Psoas muscle (tissue), 8 donors: Measurements from ENCODE around the gene CHIC2. TPM values are rescaled to one million over a fixed set of nuclear protein-coding genes. Genes with fewer than 3 reads are reported as not detected.
A peak's percentile ranks its signal among the peaks of the same experiment; 100 is the strongest.

Experiments used
- ATAC-seq, 4 donors: fragments of 200-7000 bp; cut with Tn5 transposase; one replicate each; pipeline ENCODE4 v1.9.1; 2020; ENCODE audit warnings: moderate library complexity in 3 of 4, mild to moderate bottlenecking in 2 of 4
- DNase-seq, 2 donors: peaks; one replicate each; pipeline ENCODE4 v3.0.0-alpha.2; 2020
- H3K27ac ChIP-seq: fragments of 200-600 bp; one replicate; pipeline ENCODE4 v1.8.0; 2022
- H3K27me3 ChIP-seq, 3 donors: fragments of 200-600 bp in 1 of 3; one replicate each; pipeline versions ENCODE4 v1.6.1 to v1.8.0; 2013 to 2022; ENCODE audit warnings: low read length in 2 of 3, mild to moderate bottlenecking in 2 of 3, moderate library complexity in 1 of 3; ENCODE audit not compliant: insufficient read depth in 3 of 3
- H3K36me3 ChIP-seq, 2 donors: fragments of 200-600 bp in 1 of 2; one replicate each; pipeline versions ENCODE4 v1.6.1 to v1.8.0; 2013 to 2022; ENCODE audit warnings: low read depth in 1 of 2, mild to moderate bottlenecking in 1 of 2, moderate library complexity in 1 of 2; ENCODE audit not compliant: insufficient read depth in 1 of 2
- H3K4me1 ChIP-seq: fragments of 200-600 bp; one replicate; pipeline ENCODE4 v1.8.0; 2022
- H3K4me3 ChIP-seq: fragments of 200-600 bp; one replicate; pipeline ENCODE4 v1.8.0; 2022; ENCODE audit warnings: mild to moderate bottlenecking
- H3K9me3 ChIP-seq: fragments of 200-600 bp; one replicate; pipeline ENCODE4 v1.8.0; 2022
- WGBS, 3 donors: extraction: QIAGEN DNeasy Blood & Tissue Kit; methylation state at CpG; one replicate each; pipeline versions ENCODE4 v1.1.6 to v1.1.7; 2013; 5-methylcytosine and 5-hydroxymethylcytosine counted together
- intact Hi-C, 2 donors: fragments of 100-400 bp; cut with DNase I; formaldehyde crosslinking; loops; one replicate each; pipeline versions ENCODE4 v1.11.0 to v1.14.2; 2022
- polyA plus RNA-seq, 3 donors: library from polyadenylated mRNA; stranded (reverse); fragments of 200-250 nt; gene quantifications; one replicate each; pipeline ENCODE4 v1.2.3, GENCODE V29; 2013
- total RNA-seq, 4 donors: library from RNA; stranded (reverse); fragmentation: NEBNext Ultra II Directional in 2 of 4; extraction: Animal tissue kit (Norgen Biotek cat#: 25700) in 2 of 4; gene quantifications; one replicate each; pipeline versions ENCODE4 v1.2.1 to v1.2.4, GENCODE V29; 2021 to 2023
- TF ChIP-seq, protein P1 (sequence below): fragments of 200-600 bp; IDR thresholded peaks from one replicate; pipeline ENCODE4 v1.8.0; 2022; ENCODE audit warnings: antibody characterized with exemption
- donor health status: healthy with polysubstance abuse.
- donor health status: DM: no; HTN: no; CAD: no; lungs with moderate emphysema.
- donor health status: Bipolar disorder and iron deficiency.
- donor health status: healthy.
- donor health status: DM: yes; HTN: yes; CAD: no.
- donor health status: DM: no; HTN: no; CAD: no.
- donor health status: DM: no; HTN: no; CAD: no.
- donor health status: DM: yes; HTN: yes; CAD: no.

The CHIC2 gene
- total and polyA plus RNA-seq, 7 donors = 8.6 to 17.4 (median 10.8) TPM

DNA sequence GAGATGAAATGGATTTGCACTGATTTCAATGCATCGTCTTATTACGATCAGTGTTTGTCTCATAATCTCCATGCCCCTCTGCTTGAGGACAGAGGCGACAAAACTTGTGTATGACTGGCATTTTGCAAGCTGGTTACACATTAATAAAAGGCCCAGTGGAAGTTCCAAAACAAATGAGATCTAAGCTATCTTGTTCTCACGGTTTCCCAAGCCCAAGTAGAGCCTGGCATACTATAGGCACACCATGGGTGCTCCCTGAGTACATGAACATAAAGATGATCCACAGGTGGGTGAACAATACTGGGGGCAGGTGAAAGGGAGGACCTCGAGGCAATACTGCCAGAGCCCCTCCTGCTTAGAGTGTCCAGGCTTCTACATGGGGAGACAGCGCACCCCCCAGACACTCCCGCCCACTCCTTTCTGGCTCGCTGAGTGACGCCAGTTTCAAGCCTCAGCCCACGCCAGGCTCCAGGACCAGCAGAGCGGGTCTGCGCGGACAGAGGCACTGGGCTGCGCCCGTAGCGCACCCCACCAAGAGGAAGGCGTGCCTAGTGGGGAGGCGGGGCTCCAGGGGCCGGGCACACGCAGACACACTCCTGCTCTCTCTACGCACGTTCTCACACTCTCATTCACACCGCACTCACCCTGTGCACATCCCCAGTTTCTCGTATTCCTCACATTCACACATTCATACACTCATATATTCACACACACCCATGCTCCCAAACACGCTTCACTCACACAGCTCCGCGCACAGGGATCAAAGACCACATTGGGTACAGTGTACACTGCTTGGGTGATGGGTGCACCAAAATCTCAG lies 26.6 kb upstream of the CHIC2 start:
- Histone ChIP-seq H3K4me1 (peaks cover 5% of the 10 kb centered on the region), H3K27ac (peak overlapping the region; percentile 43), H3K9me3 (no peaks in the 10 kb centered on the region), H3K36me3 (no peaks in the 10 kb centered on the region), H3K4me3 (peak overlapping the region; percentile 72), H3K27me3 (peaks cover 0 to 53% (median 8%) of the 10 kb centered on the region in 3 donors)
- 14 to 18% (median 14%) methylated on average over 26 to 27 of the region's 27 CpGs for WGBS, 3 donors
- TF ChIP-seq, protein P1, sequence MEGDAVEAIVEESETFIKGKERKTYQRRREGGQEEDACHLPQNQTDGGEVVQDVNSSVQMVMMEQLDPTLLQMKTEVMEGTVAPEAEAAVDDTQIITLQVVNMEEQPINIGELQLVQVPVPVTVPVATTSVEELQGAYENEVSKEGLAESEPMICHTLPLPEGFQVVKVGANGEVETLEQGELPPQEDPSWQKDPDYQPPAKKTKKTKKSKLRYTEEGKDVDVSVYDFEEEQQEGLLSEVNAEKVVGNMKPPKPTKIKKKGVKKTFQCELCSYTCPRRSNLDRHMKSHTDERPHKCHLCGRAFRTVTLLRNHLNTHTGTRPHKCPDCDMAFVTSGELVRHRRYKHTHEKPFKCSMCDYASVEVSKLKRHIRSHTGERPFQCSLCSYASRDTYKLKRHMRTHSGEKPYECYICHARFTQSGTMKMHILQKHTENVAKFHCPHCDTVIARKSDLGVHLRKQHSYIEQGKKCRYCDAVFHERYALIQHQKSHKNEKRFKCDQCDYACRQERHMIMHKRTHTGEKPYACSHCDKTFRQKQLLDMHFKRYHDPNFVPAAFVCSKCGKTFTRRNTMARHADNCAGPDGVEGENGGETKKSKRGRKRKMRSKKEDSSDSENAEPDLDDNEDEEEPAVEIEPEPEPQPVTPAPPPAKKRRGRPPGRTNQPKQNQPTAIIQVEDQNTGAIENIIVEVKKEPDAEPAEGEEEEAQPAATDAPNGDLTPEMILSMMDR = no peak
- DNase-seq (peak; percentile 42 to 50), ATAC-seq (peak; percentile 76 to 84 (median 82))
- intact Hi-C loops = no loop called here

DNA sequence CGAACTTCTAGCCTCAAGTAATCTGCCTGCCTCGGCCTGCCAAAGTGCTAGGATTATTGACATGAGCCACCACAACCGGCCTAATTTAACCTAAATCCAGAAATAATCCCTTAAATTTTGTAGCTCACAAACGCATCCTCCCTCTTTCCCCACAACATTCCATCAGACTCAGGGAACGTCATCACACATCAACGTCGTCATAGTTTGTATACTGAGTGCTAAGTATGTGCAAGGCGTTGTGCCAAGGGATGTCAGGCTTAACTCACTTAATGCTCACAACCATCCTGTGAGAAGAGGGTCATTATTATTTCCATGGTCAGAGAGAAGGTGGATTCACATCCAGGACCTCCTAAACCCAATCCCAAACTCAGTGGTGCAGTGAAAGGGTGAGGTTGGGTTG lies 26.0 kb upstream of the CHIC2 start:
- H3K36me3 ChIP-seq = no peaks in the 10 kb centered on the region
- TF ChIP-seq, protein P1 = no peak
- no peak for ATAC-seq
- DNase-seq = no peak
- H3K4me3 ChIP-seq = no peak overlapping the region
- peaks cover 5% of the 10 kb centered on the region for H3K4me1 ChIP-seq
- WGBS, 3 donors = 74 to 84% (median 75%) methylated on average over 8 of the region's 8 CpGs
- H3K27ac ChIP-seq = no peak overlapping the region
- H3K9me3 ChIP-seq = no peaks in the 10 kb centered on the region
- intact Hi-C loops = no loop called here
- H3K27me3 ChIP-seq = peaks cover 0 to 48% (median 6%) of the 10 kb centered on the region in 3 donors

DNA sequence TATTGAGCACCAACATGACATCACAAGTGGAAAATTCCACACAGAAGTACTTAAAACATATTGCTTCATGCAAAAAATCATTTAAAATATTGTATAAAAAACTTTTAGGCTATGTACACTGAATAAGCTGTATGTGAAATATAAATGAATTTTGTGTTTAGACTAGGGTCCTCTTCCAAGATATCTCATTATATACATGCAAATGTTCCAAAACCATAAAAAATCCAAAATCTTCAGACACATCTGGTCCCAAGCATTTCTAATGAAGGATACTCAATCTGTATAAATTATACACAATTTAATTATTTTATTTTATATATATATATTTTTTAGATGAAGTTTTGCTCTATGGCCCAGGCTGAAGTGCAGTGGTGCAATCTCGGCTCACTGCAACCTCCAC lies 25.5 kb upstream of the CHIC2 start:
- Histone ChIP-seq H3K36me3 (no peaks in the 10 kb centered on the region), H3K27ac (no peak overlapping the region), H3K4me1 (peaks cover 5% of the 10 kb centered on the region), H3K27me3 (peaks cover 0 to 43% (median 2%) of the 10 kb centered on the region in 3 donors), H3K9me3 (no peaks in the 10 kb centered on the region), H3K4me3 (no peak overlapping the region)
- WGBS, 3 donors = 96 to 100% (median 100%) methylated on average over 1 of the region's 1 CpG
- ATAC-seq (no peak), DNase-seq (no peak)
- intact Hi-C loops = no loop called here
- TF ChIP-seq, protein P1 = no peak

- peak; percentile 91 to 97 (median 96) for ATAC-seq
- TF ChIP-seq, protein P1 = no peak
- intact Hi-C loops = no loop called here
- Histone ChIP-seq H3K27me3 (peaks cover 0 to 7% (median 0%) of the 10 kb centered on the region in 3 donors), H3K27ac (peak overlapping the region; percentile 64), H3K4me1 (peaks cover 3% of the 10 kb centered on the region), H3K36me3 (no peaks in the 10 kb centered on the region), H3K4me3 (no peak overlapping the region), H3K9me3 (no peaks in the 10 kb centered on the region)
- WGBS, 3 donors = 46 to 61% (median 54%) methylated on average over 3 of the region's 3 CpGs
- peak; percentile 64 to 82 for DNase-seq
These were observed 20.9 kb upstream of the CHIC2 start for GRCh38 chr4:54085284-54085683.
